Thoracic aorta (tissue), 2 donors: ENCODE data around the gene ADAM8. TPM values are rescaled to one million over a fixed set of nuclear protein-coding genes. Genes with fewer than 3 reads are reported as not detected.

Source experiments
- ATAC-seq: fragments of 150-250 bp; one replicate; pipeline ENCODE4 v1.8.0; 2017; ENCODE audit warnings: low read depth; ENCODE audit not compliant: insufficient number of reproducible peaks, low FRiP score
- DNase-seq: peaks from one replicate; pipeline ENCODE4 v3.0.0-alpha.2; 2020; ENCODE audit warnings: low spot score
- H3K27ac ChIP-seq, 2 donors: fragments of 200-600 bp; sonication (generic); 1 replicate in 1 of 2; 2 replicates in 1 of 2; pipeline ENCODE4 v1.5.1; 2016; ENCODE audit warnings: mild to moderate bottlenecking in 2 of 2, moderate library complexity in 2 of 2
- H3K27me3 ChIP-seq: fragments of 200-600 bp; sonication (generic); replicated peaks from 2 replicates; pipeline ENCODE4 v1.6.0; 2016; ENCODE audit warnings: mild to moderate bottlenecking; ENCODE audit not compliant: insufficient read depth
- H3K36me3 ChIP-seq: fragments of 200-600 bp; sonication (generic); one replicate; pipeline ENCODE4 v1.5.1; 2016
- H3K4me1 ChIP-seq, 2 donors: fragments of 200-600 bp; sonication (generic); 1 replicate in 1 of 2; 2 replicates in 1 of 2; pipeline versions ENCODE4 v1.5.1 to v1.6.0; 2016; ENCODE audit warnings: low read depth in 2 of 2, mild to moderate bottlenecking in 1 of 2; ENCODE audit not compliant: control insufficient read depth in 1 of 2
- H3K4me3 ChIP-seq: fragments of 200-600 bp; sonication (generic); 2 replicates; pipeline ENCODE4 v1.5.1; 2016; ENCODE audit warnings: mild to moderate bottlenecking
- H3K9me3 ChIP-seq: fragments of 200-600 bp; sonication (generic); 2 replicates; pipeline ENCODE4 v1.5.1; 2016
- total RNA-seq, 2 donors: library from RNA; depleted of rRNA; stranded (reverse); fragments of >200 nt; gene quantifications; one replicate each; pipeline versions ENCODE4 v1.1.0 to v1.2.3, GENCODE V29; 2016
- TF ChIP-seq, protein P1 (sequence below): fragments of 200-600 bp; sonication (generic); IDR thresholded peaks from one replicate; pipeline ENCODE4 v1.5.1; 2019; ENCODE audit warnings: antibody characterized with exemption

Gene ADAM8
- total RNA-seq, 2 donors from 2014 or later, result 7.2 to 14.0 TPM

- DNase-seq, result no peak
- no peak overlapping the region for H3K4me3 ChIP-seq
- TF ChIP-seq, protein P1, sequence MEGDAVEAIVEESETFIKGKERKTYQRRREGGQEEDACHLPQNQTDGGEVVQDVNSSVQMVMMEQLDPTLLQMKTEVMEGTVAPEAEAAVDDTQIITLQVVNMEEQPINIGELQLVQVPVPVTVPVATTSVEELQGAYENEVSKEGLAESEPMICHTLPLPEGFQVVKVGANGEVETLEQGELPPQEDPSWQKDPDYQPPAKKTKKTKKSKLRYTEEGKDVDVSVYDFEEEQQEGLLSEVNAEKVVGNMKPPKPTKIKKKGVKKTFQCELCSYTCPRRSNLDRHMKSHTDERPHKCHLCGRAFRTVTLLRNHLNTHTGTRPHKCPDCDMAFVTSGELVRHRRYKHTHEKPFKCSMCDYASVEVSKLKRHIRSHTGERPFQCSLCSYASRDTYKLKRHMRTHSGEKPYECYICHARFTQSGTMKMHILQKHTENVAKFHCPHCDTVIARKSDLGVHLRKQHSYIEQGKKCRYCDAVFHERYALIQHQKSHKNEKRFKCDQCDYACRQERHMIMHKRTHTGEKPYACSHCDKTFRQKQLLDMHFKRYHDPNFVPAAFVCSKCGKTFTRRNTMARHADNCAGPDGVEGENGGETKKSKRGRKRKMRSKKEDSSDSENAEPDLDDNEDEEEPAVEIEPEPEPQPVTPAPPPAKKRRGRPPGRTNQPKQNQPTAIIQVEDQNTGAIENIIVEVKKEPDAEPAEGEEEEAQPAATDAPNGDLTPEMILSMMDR, result no peak
Observed at GRCh38 chr10:133231946-133232574, 44.6 kb downstream of the ADAM8 start.

DNA sequence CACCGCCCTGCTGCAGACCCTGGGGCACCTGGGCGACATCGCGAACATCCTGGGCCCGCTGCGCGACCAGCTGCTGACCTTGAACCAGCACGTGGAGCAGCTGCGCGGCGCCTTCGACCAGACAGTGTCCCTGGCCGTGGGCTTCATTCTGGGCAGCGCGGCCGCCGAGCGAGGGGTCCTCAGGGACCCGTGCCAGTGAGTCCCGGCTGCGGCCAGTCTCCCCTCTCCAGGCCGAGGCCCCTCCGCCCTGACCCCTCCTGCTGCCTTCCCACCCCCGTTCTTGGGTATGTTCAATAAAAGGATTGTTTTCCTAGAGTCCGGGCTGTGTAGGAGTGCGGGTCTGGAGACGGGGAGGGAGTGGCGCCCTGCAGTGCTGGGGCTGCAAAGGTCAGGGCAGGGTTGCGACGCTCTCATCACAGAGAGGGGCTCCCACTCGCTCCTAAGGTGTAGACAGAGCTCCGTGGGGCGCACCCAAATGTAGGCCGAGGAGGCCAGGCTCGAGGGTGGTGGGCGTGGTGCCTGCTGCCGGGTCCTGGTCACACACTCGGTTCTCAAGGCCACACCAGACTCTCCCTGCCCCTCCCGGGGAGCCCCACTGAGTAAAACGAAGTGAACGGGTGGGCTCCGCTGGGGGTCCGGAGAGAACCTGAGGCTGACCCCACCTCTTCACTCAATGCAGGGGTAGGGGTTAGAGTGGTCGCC lies 45.3 kb downstream of the ADAM8 start:
- no peak for DNase-seq
- ATAC-seq, result no peak
- Histone ChIP-seq H3K9me3 (no peaks in the 10 kb centered on the region), H3K4me1 (peaks cover 0 to under 1% of the 10 kb centered on the region in 2 donors), H3K27ac (no peak overlapping the region), H3K36me3 (no peaks in the 10 kb centered on the region), H3K4me3 (no peak overlapping the region), H3K27me3 (no peaks in the 10 kb centered on the region)
- TF ChIP-seq, protein P1, result no peak

More at GRCh38 chr10:133231946-133232574, 44.6 kb downstream of the ADAM8 start:
- no peaks in the 10 kb centered on the region for H3K36me3 ChIP-seq
- H3K27ac ChIP-seq, result no peak overlapping the region
- H3K27me3 ChIP-seq, result no peaks in the 10 kb centered on the region
- peaks cover 0 to 6% of the 10 kb centered on the region in 2 donors for H3K4me1 ChIP-seq
- no peak for ATAC-seq
- H3K9me3 ChIP-seq, result no peaks in the 10 kb centered on the region

DNA sequence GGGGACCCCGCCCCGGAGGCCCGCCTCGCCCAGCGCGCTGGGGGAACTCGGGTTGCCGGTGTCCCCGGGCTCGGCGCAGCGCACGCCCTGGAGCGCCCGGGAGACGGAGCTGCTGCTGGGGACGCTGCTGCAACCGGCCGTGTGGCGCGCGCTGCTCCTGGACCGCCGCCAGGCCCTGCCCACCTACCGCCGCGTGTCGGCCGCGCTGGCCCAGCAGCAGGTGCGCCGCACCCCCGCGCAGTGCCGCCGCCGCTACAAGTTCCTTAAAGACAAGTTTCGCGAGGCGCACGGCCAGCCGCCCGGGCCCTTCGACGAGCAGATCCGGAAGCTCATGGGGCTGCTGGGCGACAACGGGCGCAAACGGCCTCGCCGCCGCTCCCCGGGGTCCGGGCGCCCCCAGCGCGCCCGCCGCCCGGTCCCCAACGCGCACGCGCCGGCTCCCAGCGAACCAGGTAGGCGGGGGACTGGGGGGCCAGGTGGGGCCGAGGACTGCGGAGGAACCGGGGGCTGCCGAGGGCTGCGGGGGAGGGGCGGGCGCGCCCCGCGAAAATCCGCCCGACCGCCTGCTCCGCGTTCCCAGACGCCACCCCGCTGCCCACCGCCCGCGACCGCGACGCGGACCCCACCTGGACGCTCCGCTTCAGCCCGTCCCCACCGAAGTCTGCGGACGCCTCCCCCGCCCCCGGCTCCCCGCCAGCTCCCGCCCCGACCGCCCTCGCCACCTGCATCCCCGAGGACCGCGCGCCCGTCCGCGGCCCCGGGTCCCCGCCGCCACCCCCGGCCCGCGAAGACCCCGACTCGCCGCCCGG lies 46.1 kb downstream of the ADAM8 start:
- DNase-seq (no peak), ATAC-seq (no peak)
- Histone ChIP-seq H3K4me1 (no peaks in the 10 kb centered on the region), H3K36me3 (no peaks in the 10 kb centered on the region), H3K27ac (no peak overlapping the region), H3K4me3 (peak overlapping the region; percentile 49), H3K9me3 (no peaks in the 10 kb centered on the region), H3K27me3 (no peaks in the 10 kb centered on the region)
- TF ChIP-seq, protein P1, result no peak

DNA sequence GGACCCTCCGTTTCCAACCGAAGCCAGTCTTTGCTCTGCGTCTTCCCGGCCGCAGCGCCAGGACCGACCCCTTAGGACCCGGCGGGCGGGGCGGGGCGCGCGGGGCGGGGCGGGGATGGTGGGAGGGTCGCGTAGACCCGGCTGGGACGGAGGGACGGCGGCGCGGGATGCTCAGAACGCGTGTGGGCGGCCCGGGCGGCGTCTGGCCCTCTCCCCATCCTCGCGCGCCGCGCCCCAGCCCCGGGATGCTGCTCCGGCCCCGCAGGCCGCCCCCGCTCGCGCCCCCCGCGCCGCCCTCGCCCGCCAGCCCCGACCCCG lies 46.7 kb downstream of the ADAM8 start, which contains the start of gene UTF1:
Gene UTF1 (plus strand): TSS at position 174 of the 318 bp plus-strand sequence. CDS start 72 bp downstream, at position 246.
- peak within 1 kb of the TSS; percentile 49 for H3K4me3 ChIP-seq
- no peaks in the 10 kb centered on the region for H3K27me3 ChIP-seq
- H3K27ac ChIP-seq, result no peak within 1 kb of the TSS
- TF ChIP-seq, protein P1, result no peak
- ATAC-seq (no peak), DNase-seq (no peak)
- no peaks in the 10 kb centered on the region for H3K9me3 ChIP-seq
- H3K4me1 ChIP-seq, result no peaks in the 10 kb centered on the region
- H3K36me3 ChIP-seq, result no peaks in the 10 kb centered on the region
